ENCODE measurements around the gene LRRN4.

- TF ChIP-seq CTCF (IDR thresholded peaks at IDR 0.05): no peak
- TF ChIP-seq POLR2A (IDR thresholded peaks at IDR 0.05): no peak
Measured at GRCh38 chr20:6083926-6084325, 30.1 kb upstream of the LRRN4 start.

All from stomach (tissue), 4 donors.